CD14-positive monocyte (primary cell): ENCODE results near the gene FRY. TPM values are rescaled to one million over a fixed set of nuclear protein-coding genes. Genes with fewer than 3 reads are reported as not detected.

Source experiments
- DNase-seq, 3 donors: peaks; one replicate each; pipeline ENCODE4 v3.0.0-alpha.2; 2011 to 2022
- H2AFZ ChIP-seq: 2 replicates; pipeline ENCODE4 v1.6.0; 2012; ENCODE audit warnings: mild to moderate bottlenecking, low read depth, low read length, inconsistent platforms; ENCODE audit not compliant: insufficient read depth, poor library complexity, severe bottlenecking
- H3K27ac ChIP-seq, 2 donors: 1 replicate in 1 of 2; 2 replicates in 1 of 2; pipeline ENCODE4 v1.5.1; 2012 to 2013; ENCODE audit warnings: low read length in 2 of 2, control low read depth in 1 of 2, inconsistent platforms in 1 of 2, low read depth in 1 of 2, mild to moderate bottlenecking in 1 of 2
- H3K27me3 ChIP-seq, 2 donors: one replicate each; pipeline versions ENCODE4 v1.6.0 to v1.6.1; 2011 to 2013; ENCODE audit warnings: low read length in 2 of 2; ENCODE audit not compliant: control insufficient read depth in 2 of 2, insufficient read depth in 2 of 2
- H3K36me3 ChIP-seq, 2 donors: replicated peaks in 1 of 2; 1 replicate in 1 of 2; 2 replicates in 1 of 2; pipeline versions ENCODE4 v1.5.1 to v1.6.1; 2012 to 2013; ENCODE audit warnings: low read length in 2 of 2, control low read depth in 1 of 2, inconsistent platforms in 1 of 2, mild to moderate bottlenecking in 1 of 2; ENCODE audit not compliant: insufficient read depth in 2 of 2, control insufficient read depth in 1 of 2
- H3K4me1 ChIP-seq, 2 donors: 1 replicate in 1 of 2; 2 replicates in 1 of 2; pipeline versions ENCODE4 v1.5.1 to v1.6.1; 2012 to 2013; ENCODE audit warnings: low read length in 2 of 2, control low read depth in 1 of 2, inconsistent platforms in 1 of 2, mild to moderate bottlenecking in 1 of 2, moderate library complexity in 1 of 2; ENCODE audit not compliant: insufficient read depth in 2 of 2, control insufficient read depth in 1 of 2
- H3K4me2 ChIP-seq: replicated peaks from 2 replicates; pipeline ENCODE3; 2012; ENCODE audit warnings: low read length, moderate library complexity, mild to moderate bottlenecking; ENCODE audit not compliant: poor library complexity, severe bottlenecking; ENCODE audit errors: extremely low read depth
- H3K4me3 ChIP-seq, 3 experiments: fragments of 200-600 bp in 1 of 3; sonication (generic) in 1 of 3; replicated peaks in 1 of 3; 1 replicate in 2 of 3; 2 replicates in 1 of 3; pipeline ENCODE4 v1.5.1; 2011 to 2013; ENCODE audit warnings: low read length in 3 of 3, mild to moderate bottlenecking in 3 of 3, control low read depth in 2 of 3, low read depth in 2 of 3, inconsistent platforms in 1 of 3, moderate library complexity in 1 of 3
- H3K79me2 ChIP-seq: 2 replicates; pipeline ENCODE4 v1.6.0; 2012; ENCODE audit warnings: mild to moderate bottlenecking, control low read depth, inconsistent platforms, low read length, moderate library complexity; ENCODE audit not compliant: insufficient read depth
- H3K9ac ChIP-seq: 2 replicates; pipeline ENCODE4 v1.6.0; 2017; ENCODE audit warnings: low read length, mild to moderate bottlenecking; ENCODE audit not compliant: insufficient read depth, poor library complexity, severe bottlenecking
- H3K9me3 ChIP-seq, 2 donors: replicated peaks in 1 of 2; 1 replicate in 1 of 2; 2 replicates in 1 of 2; pipeline versions ENCODE4 v1.5.1 to v1.6.1; 2012 to 2013; ENCODE audit warnings: low read length in 2 of 2, control low read depth in 1 of 2; ENCODE audit not compliant: control insufficient read depth in 1 of 2, insufficient read depth in 1 of 2
- H4K20me1 ChIP-seq: 2 replicates; pipeline ENCODE4 v1.6.0; 2012; ENCODE audit warnings: mild to moderate bottlenecking, low read length, control low read depth, moderate library complexity; ENCODE audit not compliant: insufficient read depth
- H3K27ac Mint-ChIP-seq, 7 donors: one replicate each; pipeline ENCODE4 v1.8.0; 2020; ENCODE audit warnings: mild to moderate bottlenecking in 7 of 7, mixed read lengths in 7 of 7, moderate library complexity in 6 of 7, inconsistent platforms in 2 of 7
- H3K27me3 Mint-ChIP-seq, 3 donors: one replicate each; pipeline ENCODE4 v1.8.0; 2021 to 2022; ENCODE audit warnings: low read depth in 3 of 3, mild to moderate bottlenecking in 3 of 3, mixed read lengths in 3 of 3, moderate library complexity in 3 of 3, inconsistent platforms in 1 of 3
- H3K36me3 Mint-ChIP-seq, 2 donors: one replicate each; pipeline ENCODE4 v1.8.0; 2020; ENCODE audit warnings: mixed read lengths in 2 of 2, inconsistent platforms in 1 of 2, mild to moderate bottlenecking in 1 of 2
- H3K4me1 Mint-ChIP-seq: one replicate; pipeline ENCODE4 v1.8.0; 2020; ENCODE audit warnings: mild to moderate bottlenecking, mixed read lengths
- H3K4me3 Mint-ChIP-seq, 2 donors: one replicate each; pipeline ENCODE4 v1.8.0; 2020; ENCODE audit warnings: mild to moderate bottlenecking in 2 of 2, mixed read lengths in 2 of 2, moderate library complexity in 1 of 2
- H3K9me3 Mint-ChIP-seq, 7 donors: one replicate each; pipeline ENCODE4 v1.8.0; 2020 to 2022; ENCODE audit warnings: mixed read lengths in 7 of 7, mild to moderate bottlenecking in 6 of 7, moderate library complexity in 6 of 7, inconsistent platforms in 2 of 7
- CTCF ChIP-seq: fragments of 200-600 bp; IDR thresholded peaks from one replicate; pipeline ENCODE4 v1.8.0; 2022; ENCODE audit warnings: antibody characterized with exemption, mild to moderate bottlenecking
- WGBS: methylation state at CpG from one replicate; pipeline ENCODE4 v1.1.5; 2013; ENCODE audit warnings: missing lambda C conversion rate; ENCODE audit not compliant: insufficient coverage; 5-methylcytosine and 5-hydroxymethylcytosine counted together
- intact Hi-C, 2 donors: fragments of 100-400 bp; cut with micrococcal nuclease; formaldehyde crosslinking; loops; one replicate each; pipeline versions ENCODE4 v1.15.0 to v1.15.1; 2023
- polyA plus RNA-seq, 3 donors: library from polyadenylated mRNA; depleted of rRNA in 1 of 3; unstranded in 2 of 3; stranded (reverse) in 1 of 3; fragments of 300-500 nt in 2 of 3; fragments of >200 nt in 1 of 3; fragmentation: Illumina TruSeq in 2 of 3; gene quantifications; 1 replicate in 2 of 3; 2 replicates in 1 of 3; pipeline ENCODE4 v1.2.3, GENCODE V29; 2012 to 2021

Gene FRY
- polyA plus RNA-seq, 3 donors = 3.9 to 31.8 (median 5.0) TPM

GRCh38 chr13:32126756-32127155, 95.2 kb downstream of the FRY start:
- H3K4me2 ChIP-seq = no peak overlapping the region
- DNase-seq = no peak

GRCh38 chr13:32127691-32128090, 96.1 kb downstream of the FRY start:
- no peaks in the 10 kb centered on the region for H3K9me3 ChIP-seq
- no peak overlapping the region for H3K4me3 ChIP-seq
- WGBS = no CpG with 5 or more reads among the region's 7 CpGs
- peaks cover 20 to 29% of the 10 kb centered on the region in 2 donors for H3K4me1 ChIP-seq
- Mint-ChIP-seq H3K36me3 (peaks cover 38 to 50% of the 10 kb centered on the region in 2 donors), H3K9me3 (peaks cover 0 to 5% (median 4%) of the 10 kb centered on the region in 7 donors), H3K27ac (no peak overlapping the region), H3K4me3 (no peak overlapping the region), H3K27me3 (no peaks in the 10 kb centered on the region), H3K4me1 (peaks cover 25% of the 10 kb centered on the region)
- peaks cover 26% of the 10 kb centered on the region for H3K79me2 ChIP-seq
- no peak overlapping the region for H3K9ac ChIP-seq
- no peak overlapping the region for H3K27ac ChIP-seq
- no peak overlapping the region for H2AFZ ChIP-seq
- peaks cover 5% of the 10 kb centered on the region for H4K20me1 ChIP-seq
- intact Hi-C loops = no loop called here
- no peak overlapping the region for H3K4me2 ChIP-seq
- DNase-seq = no peak
- H3K36me3 ChIP-seq = peaks cover 23 to 51% of the 10 kb centered on the region in 2 donors
- no peaks in the 10 kb centered on the region for H3K27me3 ChIP-seq
- no peak for TF ChIP-seq CTCF

More at GRCh38 chr13:32126756-32127155, 95.2 kb downstream of the FRY start:
- no peak overlapping the region for H3K9ac ChIP-seq
- peaks cover 0 to 4% of the 10 kb centered on the region in 2 donors for H3K9me3 ChIP-seq
- peaks cover 5% of the 10 kb centered on the region for H4K20me1 ChIP-seq
- Mint-ChIP-seq H3K36me3 (peaks cover 37 to 52% of the 10 kb centered on the region in 2 donors), H3K27ac (peak overlapping the region in 2 of 7 donors; percentile 60 to 64), H3K4me3 (no peak overlapping the region), H3K27me3 (no peaks in the 10 kb centered on the region), H3K4me1 (peaks cover 25% of the 10 kb centered on the region), H3K9me3 (peaks cover 0 to 14% (median 9%) of the 10 kb centered on the region in 7 donors)
- intact Hi-C loops = no loop called here
- H3K4me3 ChIP-seq = no peak overlapping the region
- H3K4me1 ChIP-seq = peaks cover 20 to 29% of the 10 kb centered on the region in 2 donors
- TF ChIP-seq CTCF = no peak
- peak overlapping the region in 1 of 2 donors; percentile 82 for H3K27ac ChIP-seq
- no peak overlapping the region for H2AFZ ChIP-seq
- H3K36me3 ChIP-seq = peaks cover 14 to 51% of the 10 kb centered on the region in 2 donors
- no peaks in the 10 kb centered on the region for H3K27me3 ChIP-seq
- H3K79me2 ChIP-seq = peaks cover 30% of the 10 kb centered on the region
